Measurements from ENCODE around the gene SPPL2C.
A peak's percentile ranks its signal among the peaks of the same experiment; 100 is the strongest.
"Not testable (repeated sequence)": the region's sequence is repeated elsewhere in the genome, so short reads cannot be mapped to it uniquely, and the experiment has no call there.

Gene SPPL2C

DNA sequence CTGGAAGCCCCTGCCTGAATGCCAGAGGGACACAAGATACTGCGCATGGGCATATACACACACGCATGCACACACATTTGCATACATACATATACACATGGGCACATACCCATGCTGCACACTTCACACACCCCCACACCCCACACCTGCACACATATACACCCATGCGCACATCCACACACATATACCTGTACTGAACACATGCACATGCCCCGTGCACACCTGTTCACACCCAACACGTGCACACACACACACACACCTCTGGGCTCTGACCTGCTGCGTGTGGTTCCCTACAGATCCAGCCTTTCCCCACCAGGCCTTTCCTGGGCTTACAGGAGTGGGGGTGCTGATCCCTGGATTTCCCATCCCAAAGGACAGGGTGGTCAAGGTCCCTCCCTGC lies 6.3 kb downstream of the SPPL2C start:
- DNase-seq (ENCODE audit: low spot score), result no peak

DNA sequence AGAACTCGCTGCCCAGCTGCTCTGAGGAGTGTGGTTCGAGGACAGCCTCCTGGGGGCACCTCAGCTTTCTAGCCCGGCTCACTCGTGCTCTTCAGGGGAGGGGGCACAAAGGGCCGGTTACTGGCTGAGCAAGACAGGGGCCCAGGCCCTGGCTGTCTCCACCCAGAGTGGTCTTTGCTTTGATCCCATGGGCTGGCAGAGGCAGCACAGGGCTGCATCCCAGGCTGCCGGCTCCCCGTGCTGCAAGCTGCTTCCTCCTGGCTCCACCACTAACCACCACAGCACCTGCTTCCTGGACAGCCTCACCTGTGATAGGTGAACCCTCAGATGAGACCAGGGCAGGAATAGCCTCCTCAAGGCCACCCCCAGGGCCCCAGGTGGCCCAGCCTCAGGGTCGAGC lies 6.8 kb downstream of the SPPL2C start:
- DNase-seq (ENCODE audit: low spot score), result no peak

GRCh38 chr17:45851873-45852272 lies 7.2 kb downstream of the SPPL2C start:
- no peak for DNase-seq (ENCODE audit: low spot score)

DNA sequence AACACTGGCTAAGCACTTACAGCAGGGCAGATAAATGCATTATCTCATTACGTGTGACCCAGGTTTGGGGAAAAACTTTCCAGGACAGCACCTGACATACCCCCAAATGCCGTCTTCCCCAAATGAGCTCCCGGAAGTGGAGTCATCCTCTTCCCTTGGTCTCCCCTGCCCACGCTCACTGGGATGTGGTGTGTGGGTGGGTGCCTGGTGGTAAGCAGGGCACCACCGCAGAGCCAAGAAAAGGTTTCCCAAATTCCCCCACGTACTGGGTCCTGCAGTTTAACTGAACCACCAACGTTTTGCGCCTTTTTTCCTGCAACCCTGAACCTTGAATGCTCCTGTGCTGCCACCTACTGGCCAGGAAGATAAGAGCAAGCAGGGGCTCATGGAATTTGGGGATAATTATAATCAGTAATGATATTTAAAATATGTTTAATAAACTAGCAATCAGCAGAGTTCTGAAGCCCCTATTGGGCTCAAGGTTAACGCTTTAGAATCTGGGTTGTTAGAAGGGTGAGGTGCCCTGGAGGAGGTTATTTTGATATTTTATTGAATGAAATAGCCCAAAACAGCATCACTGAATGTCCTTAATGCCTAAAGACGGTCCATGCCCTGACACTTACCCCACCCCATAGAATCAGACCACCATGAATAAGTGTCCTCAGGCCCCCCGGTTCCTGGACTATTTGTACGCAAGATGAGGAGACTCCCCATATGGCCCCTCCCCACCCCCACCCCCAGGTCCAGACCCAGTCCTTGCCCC lies 8.0 kb downstream of the SPPL2C start:
- peak; percentile 60 for DNase-seq (ENCODE audit: low spot score)

DNA sequence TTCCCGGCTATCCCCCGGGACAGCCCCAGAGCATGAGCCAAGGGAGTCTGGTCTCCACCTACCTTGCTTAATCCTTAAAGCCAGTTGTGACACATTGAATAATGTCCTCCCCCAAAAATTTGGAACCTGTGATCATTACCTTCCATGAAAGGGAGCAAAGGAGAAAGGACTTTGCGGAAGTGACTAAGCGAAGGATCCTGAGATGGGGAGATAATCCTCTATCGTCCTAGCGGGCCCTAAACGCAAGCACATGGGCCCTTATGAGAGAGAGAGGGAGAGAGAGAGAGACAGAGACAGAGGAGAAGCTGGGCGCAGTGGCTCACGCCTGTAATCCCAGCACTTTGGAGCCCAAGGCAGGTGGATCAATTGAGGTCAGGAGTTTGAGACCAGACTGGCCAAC lies 9.5 kb downstream of the SPPL2C start:
- no peak for DNase-seq (ENCODE audit: low spot score)

DNA sequence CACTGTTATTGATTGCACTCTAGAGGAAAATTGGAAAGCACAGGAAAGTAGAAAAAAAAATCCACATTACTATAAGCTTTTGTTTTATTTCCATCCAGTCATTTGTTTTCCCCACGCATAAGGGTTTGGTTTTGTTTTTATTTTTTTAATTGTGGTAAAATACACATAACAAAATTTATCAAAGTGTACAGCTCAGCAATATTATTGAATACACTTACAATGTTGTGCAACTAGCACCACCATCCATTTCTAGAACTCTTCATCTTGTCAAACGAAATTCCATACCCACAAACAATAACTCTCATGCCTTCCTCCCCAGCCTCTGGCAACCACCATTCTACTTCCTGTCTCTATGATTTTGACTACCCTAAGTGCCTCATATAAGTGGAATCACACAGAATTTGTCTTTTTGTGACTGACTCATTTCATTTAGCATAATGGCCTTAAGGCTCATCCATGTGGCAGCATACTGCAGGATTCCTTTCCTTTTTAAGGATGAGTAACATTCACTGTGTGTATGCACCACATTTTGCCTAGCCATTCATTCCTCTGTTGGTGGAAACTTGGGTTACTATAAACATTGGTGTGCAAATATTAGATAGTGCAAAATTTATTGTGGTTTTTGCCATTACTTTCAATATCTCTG lies 11.1 kb downstream of the SPPL2C start:
- DNase-seq (ENCODE audit: low spot score), result no peak

GRCh38 chr17:45857977-45858708 lies 13.5 kb downstream of the SPPL2C start:
- DNase-seq (ENCODE audit: low spot score), result no peak

GRCh38 chr17:45861165-45861564 lies 16.5 kb downstream of the SPPL2C start:
- DNase-seq (ENCODE audit: low spot score), result no peak

DNA sequence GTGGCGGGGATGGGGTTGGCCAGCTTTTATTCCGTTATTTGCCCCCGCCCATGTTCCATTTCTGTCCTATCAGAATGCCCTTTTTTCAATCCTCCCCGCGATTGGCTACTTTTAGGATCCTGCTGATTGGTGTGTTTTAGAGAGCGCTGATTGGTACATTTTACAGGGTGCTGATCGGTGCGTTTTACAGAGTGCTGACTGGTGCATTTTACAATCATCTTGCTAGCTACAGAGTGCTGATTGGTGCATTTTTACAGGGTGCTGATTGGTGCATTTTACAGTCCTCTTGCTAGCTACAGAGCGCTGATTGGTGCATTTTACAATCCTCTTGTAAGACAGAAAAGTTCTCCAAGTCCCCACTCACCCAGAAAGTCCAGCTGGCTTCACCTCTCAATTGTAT lies 17.4 kb downstream of the SPPL2C start:
- not testable (repeated sequence) for DNase-seq (ENCODE audit: low spot score)

DNA sequence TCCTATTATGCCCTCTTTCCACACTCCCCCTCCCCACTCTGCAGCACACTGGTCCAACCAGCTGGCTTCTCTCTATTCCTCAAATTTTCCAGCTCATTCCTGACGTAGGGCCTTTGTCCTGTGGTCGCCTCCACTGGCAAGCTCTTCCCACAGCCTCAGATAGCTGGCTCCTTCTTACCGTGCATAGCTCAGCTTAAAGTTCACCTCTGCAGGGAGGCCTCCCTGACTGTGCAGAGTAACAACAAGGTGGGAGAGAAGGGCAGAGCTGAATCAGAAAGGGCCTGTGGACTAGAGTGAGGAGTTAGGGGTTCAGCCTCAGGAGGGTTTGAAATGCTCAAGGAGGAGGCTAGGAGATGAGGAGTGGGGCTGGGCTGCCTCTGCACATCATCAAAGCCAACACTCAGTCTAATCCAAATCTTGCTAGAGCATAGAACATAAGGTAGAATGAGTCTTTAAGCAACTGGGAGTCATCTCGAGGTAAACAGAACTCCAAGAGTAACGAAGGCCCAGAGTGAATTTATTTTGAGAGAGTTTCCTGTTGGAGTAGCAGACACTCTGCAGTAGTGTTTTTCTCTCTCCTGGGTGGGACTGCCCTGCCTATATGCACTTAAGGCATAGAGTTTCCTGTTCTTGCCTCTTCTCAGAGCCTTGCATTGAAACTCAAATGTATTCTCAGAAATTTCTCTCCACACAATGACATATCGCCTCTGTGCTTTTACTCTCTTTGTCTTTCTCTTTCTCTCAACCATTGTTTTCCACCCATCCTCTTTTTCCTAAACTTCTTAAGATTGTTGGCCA lies 19.4 kb downstream of the SPPL2C start:
- DNase-seq (ENCODE audit: low spot score), result no peak

GRCh38 chr17:45867171-45867570 lies 22.5 kb downstream of the SPPL2C start:
- DNase-seq (ENCODE audit: low spot score), result no peak

- no peak for DNase-seq (ENCODE audit: low spot score)
Measured at GRCh38 chr17:45867702-45868101, 23.0 kb downstream of the SPPL2C start.

GRCh38 chr17:45868276-45868675 lies 23.6 kb downstream of the SPPL2C start:
- no peak for DNase-seq (ENCODE audit: low spot score)

DNA sequence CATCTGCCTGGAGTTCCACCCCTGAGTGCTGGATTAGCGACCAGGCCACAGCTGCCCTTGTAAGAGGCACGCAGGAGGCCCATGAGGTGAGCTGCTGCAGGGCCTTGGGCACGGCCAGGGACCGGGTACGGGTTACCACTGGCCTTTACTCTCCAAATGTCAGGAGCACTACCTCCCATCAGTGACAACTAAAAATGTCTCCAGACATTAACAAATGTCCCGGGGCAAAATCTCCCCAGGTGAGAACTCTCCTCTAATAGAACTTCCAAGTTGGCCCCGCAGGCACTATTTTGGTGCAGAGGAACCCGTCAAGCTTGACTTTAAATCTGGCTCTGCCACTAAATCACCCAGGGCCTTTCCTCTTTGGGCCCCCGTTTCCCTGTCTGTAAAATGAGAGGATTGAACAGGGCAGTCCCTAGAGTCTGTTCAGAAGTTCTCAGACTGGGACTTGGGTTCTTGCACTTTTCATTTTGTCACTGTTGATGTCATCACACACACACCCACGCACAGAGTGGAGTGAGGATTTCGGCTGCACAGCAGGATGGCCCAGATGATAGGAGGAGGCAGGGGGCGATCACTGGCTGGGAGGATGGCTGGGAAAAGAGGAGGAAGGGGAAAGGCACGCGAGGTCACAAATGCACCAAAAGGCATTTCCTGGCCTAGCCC lies 25.1 kb downstream of the SPPL2C start:
- DNase-seq (ENCODE audit: low spot score), result no peak

DNA sequence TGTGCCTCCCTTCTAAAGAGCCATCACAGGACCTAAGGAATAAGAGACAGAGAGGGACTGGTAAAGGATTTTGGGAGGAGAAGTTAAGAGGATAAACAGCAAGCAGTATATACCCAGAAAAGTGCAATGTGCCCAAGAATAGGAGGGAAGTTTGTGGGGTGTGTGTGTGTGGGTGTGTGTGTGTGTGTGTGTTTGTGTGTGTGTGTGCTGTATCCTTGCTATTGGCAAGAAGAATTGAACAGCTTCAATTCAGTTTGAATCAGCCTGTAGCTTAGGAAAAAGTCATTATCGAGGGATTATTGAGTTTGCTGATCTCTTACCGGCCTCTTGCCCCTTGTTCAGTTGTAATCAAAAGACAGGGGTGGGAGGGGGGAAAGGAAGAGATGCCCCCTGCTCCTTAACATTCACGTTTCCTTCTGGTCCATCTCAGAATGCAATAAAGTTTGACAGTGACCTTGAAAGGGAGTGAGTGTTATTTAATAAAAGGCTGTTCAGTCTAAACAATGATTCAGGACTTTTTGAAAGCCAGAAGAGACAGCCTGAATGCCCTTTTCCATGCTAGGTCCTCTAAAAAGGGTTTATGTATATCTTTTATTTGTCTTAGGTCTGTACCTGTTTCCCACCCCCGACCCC lies 25.8 kb downstream of the SPPL2C start:
- no peak for DNase-seq (ENCODE audit: low spot score)

- DNase-seq (ENCODE audit: low spot score), result no peak
Measured at GRCh38 chr17:45871718-45872117, 27.0 kb downstream of the SPPL2C start.

- no peak for DNase-seq (ENCODE audit: low spot score)
Measured at GRCh38 chr17:45873728-45874127, 29.0 kb downstream of the SPPL2C start.

DNA sequence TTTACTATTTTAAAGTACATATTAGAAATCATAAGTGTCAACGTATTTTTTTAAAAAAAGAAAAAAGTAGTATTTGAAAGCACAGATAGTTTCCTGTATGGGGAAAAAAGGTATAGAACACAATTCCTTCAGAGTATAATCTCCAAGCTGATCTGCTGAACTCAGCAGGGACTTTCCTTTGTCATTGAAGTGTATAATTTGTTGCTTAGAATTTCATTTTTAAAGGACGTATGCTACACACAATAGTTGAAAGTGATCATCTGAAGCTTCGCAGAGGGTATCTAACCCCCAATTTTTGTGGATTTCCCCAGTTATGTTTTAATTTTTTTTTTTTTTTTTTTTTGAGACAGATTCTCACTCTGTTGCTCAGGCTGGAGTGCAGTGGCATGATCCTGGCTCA lies 29.5 kb downstream of the SPPL2C start:
- DNase-seq (ENCODE audit: low spot score), result no peak

DNA sequence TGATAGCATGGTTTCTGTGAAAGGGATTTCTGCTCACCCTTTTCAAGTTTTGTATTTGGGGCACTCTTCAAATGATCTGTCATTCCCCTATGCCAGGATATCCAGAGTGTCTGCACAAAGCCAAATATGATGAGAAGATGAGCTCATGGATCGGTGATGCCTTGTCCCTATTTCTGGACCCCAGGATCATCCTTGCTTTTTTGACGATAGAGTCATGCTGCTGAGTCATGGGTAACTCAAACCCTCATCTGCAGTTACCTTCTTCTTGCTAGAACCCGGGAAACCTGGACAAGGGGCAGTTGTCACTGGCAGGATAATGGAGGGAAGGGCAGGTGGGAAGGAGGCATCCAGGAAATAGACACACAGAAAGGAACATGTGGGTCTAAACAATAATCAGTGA lies 31.9 kb downstream of the SPPL2C start:
- no peak for DNase-seq (ENCODE audit: low spot score)

- DNase-seq (ENCODE audit: low spot score), result no peak
Measured at GRCh38 chr17:45877467-45877866, 32.8 kb downstream of the SPPL2C start.

- DNase-seq (ENCODE audit: low spot score), result no peak
Measured at GRCh38 chr17:45883063-45883462, 38.4 kb downstream of the SPPL2C start.
